WI38 (cell line): ENCODE results near the gene REXO1.
"Not testable (repeated sequence)": the region's sequence is repeated elsewhere in the genome, so short reads cannot be mapped to it uniquely, and the experiment has no call there.

Experiments used
- H3K4me3 ChIP-seq: 2 replicates; pipeline ENCODE4 v1.5.1; 2011; ENCODE audit warnings: low read depth, mild to moderate bottlenecking, control low read depth, low read length
- TF ChIP-seq, protein P1 (sequence below): IDR thresholded peaks from 2 replicates; pipeline ENCODE4 v1.5.1; 2012; ENCODE audit warnings: low read depth, mild to moderate bottlenecking, control low read depth, low read length

Gene REXO1

DNA sequence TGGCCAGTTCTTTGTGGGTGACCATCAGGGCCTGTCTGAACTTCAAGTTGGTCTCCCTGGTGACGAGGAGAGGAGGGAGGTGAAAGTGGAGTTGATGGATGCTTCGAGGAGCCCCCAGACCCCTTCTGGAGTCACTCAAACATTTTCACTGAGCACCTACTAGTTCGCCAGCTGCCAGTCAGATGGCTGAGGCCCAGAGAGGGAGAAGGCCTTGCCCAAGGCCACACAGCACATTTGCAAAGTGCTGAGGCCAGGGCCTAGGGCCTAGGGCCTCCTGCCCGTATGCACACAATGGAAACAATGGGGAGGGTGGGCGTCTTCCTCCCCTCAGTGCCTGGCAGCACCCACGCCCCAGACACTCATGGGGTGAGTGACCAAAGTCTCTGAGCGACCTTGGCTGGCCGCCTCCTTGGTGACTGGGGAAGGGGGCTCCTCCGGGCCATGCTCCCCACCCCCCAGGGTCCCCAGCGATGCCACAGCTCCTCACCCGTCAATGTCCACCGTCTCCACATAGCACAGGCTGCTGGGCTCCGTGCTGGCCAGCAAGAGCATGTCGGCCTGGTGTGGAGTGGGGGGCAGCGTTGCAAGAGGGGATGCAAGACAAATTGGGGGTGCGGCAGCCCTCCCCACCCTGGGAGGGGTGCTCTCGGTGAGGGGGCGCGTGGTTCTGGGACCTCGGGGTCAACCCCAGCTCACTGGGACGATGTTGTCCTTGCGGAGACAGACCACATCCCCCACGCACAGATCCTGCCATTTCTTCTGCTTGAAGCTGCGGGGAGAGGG lies 42.7 kb downstream of the REXO1 start:
- TF ChIP-seq, protein P1, sequence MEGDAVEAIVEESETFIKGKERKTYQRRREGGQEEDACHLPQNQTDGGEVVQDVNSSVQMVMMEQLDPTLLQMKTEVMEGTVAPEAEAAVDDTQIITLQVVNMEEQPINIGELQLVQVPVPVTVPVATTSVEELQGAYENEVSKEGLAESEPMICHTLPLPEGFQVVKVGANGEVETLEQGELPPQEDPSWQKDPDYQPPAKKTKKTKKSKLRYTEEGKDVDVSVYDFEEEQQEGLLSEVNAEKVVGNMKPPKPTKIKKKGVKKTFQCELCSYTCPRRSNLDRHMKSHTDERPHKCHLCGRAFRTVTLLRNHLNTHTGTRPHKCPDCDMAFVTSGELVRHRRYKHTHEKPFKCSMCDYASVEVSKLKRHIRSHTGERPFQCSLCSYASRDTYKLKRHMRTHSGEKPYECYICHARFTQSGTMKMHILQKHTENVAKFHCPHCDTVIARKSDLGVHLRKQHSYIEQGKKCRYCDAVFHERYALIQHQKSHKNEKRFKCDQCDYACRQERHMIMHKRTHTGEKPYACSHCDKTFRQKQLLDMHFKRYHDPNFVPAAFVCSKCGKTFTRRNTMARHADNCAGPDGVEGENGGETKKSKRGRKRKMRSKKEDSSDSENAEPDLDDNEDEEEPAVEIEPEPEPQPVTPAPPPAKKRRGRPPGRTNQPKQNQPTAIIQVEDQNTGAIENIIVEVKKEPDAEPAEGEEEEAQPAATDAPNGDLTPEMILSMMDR: no peak

DNA sequence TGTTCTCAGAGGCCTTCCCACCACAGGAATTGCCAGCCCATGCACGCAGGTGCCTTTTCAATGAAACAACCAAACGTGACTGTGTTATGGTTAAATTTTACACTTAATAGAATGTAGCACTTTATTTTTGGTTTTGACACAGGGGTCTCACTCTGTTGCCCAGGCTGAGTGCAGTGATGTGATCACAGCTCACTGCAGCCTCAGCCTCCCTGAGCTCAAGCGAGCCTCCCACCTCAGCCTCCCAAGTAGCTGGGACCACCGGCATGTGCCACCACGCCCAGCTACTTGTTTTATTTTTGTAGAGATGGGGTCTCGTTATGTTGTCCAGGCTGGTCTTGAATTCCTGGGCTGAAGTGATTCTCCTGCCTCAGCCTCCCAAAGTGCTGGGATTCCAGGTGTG lies 43.4 kb downstream of the REXO1 start:
- TF ChIP-seq, protein P1: no peak

More for the DNA sequence above, 42.7 kb downstream of the REXO1 start:
- H3K4me3 ChIP-seq: no peak overlapping the region

DNA sequence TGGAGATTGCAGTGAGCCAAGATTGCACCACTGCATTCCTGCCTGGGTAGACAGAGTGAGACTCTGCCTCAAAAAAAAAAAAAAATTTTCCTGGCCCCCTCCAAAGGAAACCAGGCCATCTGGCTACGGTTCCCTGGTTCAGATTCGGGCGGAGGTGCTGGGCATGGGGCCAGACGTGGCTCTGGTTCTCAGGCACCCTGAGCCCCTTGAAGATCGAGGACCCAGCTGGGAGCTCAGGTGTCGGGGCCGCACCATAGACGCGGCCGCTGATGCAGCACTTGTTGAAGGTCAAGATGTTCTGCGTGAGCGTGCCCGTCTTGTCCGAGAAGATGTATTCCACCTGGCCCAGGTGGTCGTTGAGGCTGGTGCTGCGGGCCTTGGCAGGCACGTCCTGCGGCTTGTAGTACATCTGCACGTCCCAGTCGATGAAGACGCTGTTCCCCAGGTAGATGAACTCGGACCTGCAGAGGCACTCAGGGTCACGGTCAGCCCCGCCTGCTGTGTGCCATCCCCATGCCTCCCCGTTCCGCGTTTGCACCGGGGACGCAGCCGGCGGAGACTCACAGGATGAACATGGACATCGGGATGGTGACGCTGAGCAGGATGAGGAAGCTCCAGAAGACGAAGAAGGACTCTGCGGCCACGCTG lies 48.5 kb downstream of the REXO1 start:
- H3K4me3 ChIP-seq: no peak overlapping the region
- TF ChIP-seq, protein P1: no peak

More for the DNA sequence above, 43.4 kb downstream of the REXO1 start:
- H3K4me3 ChIP-seq: no peak overlapping the region

DNA sequence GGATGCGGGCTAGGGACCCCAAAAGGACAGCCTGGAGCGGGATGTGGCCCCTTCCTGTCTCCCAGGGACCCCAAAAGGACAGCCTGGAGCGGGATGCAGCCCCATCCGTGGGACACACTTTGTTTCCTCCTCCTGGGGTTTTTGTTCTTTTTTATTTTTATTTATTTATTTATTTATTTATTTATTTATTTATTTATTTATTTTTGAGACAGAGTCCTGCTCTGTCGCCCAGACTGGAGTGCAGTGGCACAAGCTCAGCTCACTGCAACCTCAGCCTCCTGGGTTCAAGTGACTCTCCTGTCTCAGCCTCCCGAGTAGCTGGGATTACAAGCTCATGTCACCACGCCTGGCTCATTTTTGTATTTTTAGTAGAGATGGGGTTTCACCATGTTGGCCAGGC lies 51.0 kb downstream of the REXO1 start:
- H3K4me3 ChIP-seq: not testable (repeated sequence)

DNA sequence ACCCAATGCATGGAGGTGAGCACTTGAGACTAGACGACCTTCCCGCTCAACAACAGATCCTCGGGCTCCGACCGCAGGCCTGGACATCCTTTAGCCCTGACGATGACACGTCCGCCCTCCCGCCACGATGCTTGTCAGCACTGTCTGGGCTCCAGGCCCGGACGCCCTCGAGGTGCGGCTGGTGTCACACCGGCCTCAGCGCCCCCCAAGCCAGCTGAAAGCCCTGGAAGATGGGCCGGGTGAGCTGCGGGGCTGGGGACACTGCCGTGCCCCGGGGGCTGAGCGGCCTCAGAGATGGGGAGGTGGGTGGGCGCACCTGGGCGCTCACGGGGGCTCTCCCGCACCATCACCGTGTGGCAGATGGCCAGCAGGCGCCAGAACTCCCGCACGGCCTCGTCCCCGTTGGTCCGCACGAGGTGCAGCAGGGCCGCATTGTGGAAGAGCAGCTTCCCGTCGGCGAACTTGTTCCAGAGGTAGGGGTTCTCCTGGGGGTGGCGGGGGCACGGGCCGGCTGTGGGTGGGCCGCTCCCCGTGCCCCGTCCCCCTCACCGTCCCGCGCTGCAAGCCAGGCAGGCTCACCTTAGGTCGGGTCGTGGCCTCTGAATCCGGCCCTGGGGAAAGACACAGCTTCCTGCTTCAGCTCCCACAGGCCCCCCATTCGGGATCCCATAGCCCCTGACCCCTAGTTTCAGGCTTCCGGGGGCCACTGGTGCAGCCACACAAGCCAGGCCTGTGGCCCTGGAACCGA lies 51.7 kb downstream of the REXO1 start:
- no peak overlapping the region for H3K4me3 ChIP-seq
- TF ChIP-seq, protein P1: no peak

DNA sequence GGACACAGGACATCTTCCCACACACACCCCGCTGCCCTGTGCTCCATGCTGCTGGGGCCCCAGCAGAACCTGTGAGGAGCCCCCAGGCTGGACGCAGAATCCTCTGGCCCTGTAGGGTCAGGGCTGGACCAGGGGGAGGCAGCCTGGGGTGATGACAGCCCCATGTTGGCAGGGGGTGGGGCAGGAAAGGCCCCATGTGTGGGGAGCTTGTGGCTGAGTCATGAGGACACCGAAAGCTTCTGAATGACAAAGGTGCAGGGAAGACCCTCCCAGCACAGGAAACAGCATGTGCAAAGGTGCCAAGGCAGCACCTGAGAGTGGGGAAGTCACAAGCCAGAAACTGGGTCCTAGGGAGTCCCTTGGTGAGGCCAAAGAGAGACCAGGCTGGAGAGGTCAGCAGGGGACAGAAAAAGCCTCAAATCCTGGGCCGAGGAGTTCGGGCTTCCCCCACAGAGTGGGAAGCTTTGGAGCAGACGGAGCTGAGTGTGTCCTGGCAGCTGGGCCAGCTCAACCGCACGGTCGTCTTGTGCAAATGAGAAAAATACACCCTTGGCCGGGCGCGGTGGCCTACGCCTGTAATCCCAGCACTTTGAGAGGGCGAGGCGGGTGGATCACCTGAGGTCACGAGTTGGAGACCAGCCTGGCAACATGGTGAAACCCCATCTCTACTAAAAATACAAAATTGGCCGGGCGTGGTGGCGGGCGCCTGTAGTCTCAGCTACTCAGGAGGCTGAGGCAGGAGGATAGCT lies 53.7 kb downstream of the REXO1 start:
- H3K4me3 ChIP-seq: no peak overlapping the region
- TF ChIP-seq, protein P1: no peak

DNA sequence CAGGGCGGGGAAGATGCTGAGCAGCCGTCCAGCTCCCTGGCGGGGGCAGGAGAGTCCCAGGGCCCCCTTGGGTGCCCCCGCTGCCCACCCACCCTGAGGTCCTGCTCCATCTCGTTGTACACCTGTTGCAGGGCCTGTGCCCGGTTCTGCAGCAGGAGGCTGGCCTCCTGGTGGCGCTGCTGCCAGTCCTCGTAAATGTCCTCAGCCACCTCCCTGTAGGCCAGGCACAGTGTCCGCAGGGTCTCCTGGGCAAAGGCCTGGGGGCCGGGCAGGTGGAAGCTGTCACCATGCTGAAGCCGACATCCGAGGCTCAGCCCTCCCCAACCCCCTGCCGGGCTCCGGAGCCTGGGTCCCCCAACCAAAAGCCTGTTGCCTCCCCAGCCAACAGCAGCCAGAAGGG lies 56.4 kb downstream of the REXO1 start:
- TF ChIP-seq, protein P1: no peak

More for the DNA sequence above, 56.4 kb downstream of the REXO1 start:
- no peak overlapping the region for H3K4me3 ChIP-seq
